ENCODE results near the gene ZFHX3.

Gene ZFHX3

GRCh38 chr16:72927199-72928089 is 120.5 kb downstream of the ZFHX3 start:
- Histone ChIP-seq H3K27me3 (ENCODE audit: insufficient read depth, low read length) (no peaks in the 10 kb centered on the region), H2AFZ (ENCODE audit: low read depth, low read length) (no peak overlapping the region), H3K36me3 (ENCODE audit: insufficient read depth, low read length) (no peaks in the 10 kb centered on the region), H3K4me1 (ENCODE audit: insufficient read depth, low read length) (peaks cover 28% of the 10 kb centered on the region), H3K9me3 (ENCODE audit: low read length) (no peaks in the 10 kb centered on the region), H3K4me3 (ENCODE audit: low read length) (no peak overlapping the region)

GRCh38 chr16:72926177-72927070 is 121.5 kb downstream of the ZFHX3 start:
- Histone ChIP-seq H3K9me3 (ENCODE audit: low read length) (no peaks in the 10 kb centered on the region), H3K4me1 (ENCODE audit: insufficient read depth, low read length) (peaks cover 29% of the 10 kb centered on the region), H2AFZ (ENCODE audit: low read depth, low read length) (no peak overlapping the region), H3K36me3 (ENCODE audit: insufficient read depth, low read length) (no peaks in the 10 kb centered on the region), H3K27me3 (ENCODE audit: insufficient read depth, low read length) (no peaks in the 10 kb centered on the region), H3K4me3 (ENCODE audit: low read length) (no peak overlapping the region)

- Histone ChIP-seq H3K36me3 (ENCODE audit: insufficient read depth, low read length) (no peaks in the 10 kb centered on the region), H3K9me3 (ENCODE audit: low read length) (no peaks in the 10 kb centered on the region), H3K4me1 (ENCODE audit: insufficient read depth, low read length) (peaks cover 29% of the 10 kb centered on the region), H3K27me3 (ENCODE audit: insufficient read depth, low read length) (no peaks in the 10 kb centered on the region), H3K4me3 (ENCODE audit: low read length) (no peak overlapping the region), H2AFZ (ENCODE audit: low read depth, low read length) (no peak overlapping the region)
Observed at GRCh38 chr16:72925631-72925979, 122.3 kb downstream of the ZFHX3 start.

- Histone ChIP-seq H3K4me1 (ENCODE audit: insufficient read depth, low read length) (peaks cover 24% of the 10 kb centered on the region), H3K27me3 (ENCODE audit: insufficient read depth, low read length) (no peaks in the 10 kb centered on the region), H3K4me3 (ENCODE audit: low read length) (no peak overlapping the region), H3K9me3 (ENCODE audit: low read length) (no peaks in the 10 kb centered on the region), H2AFZ (ENCODE audit: low read depth, low read length) (no peak overlapping the region), H3K36me3 (ENCODE audit: insufficient read depth, low read length) (no peaks in the 10 kb centered on the region)
Observed at GRCh38 chr16:72924927-72925630, 122.8 kb downstream of the ZFHX3 start.

- Histone ChIP-seq H3K4me1 (ENCODE audit: insufficient read depth, low read length) (peaks cover 24% of the 10 kb centered on the region), H3K9me3 (ENCODE audit: low read length) (no peaks in the 10 kb centered on the region), H3K27me3 (ENCODE audit: insufficient read depth, low read length) (no peaks in the 10 kb centered on the region), H3K36me3 (ENCODE audit: insufficient read depth, low read length) (no peaks in the 10 kb centered on the region), H2AFZ (ENCODE audit: low read depth, low read length) (no peak overlapping the region), H3K4me3 (ENCODE audit: low read length) (no peak overlapping the region)
Observed at GRCh38 chr16:72924537-72924926, 123.4 kb downstream of the ZFHX3 start.

- Histone ChIP-seq H3K4me3 (ENCODE audit: low read length) (no peak overlapping the region), H3K27me3 (ENCODE audit: insufficient read depth, low read length) (no peaks in the 10 kb centered on the region), H3K36me3 (ENCODE audit: insufficient read depth, low read length) (no peaks in the 10 kb centered on the region), H3K4me1 (ENCODE audit: insufficient read depth, low read length) (peaks cover 24% of the 10 kb centered on the region), H2AFZ (ENCODE audit: low read depth, low read length) (no peak overlapping the region), H3K9me3 (ENCODE audit: low read length) (no peaks in the 10 kb centered on the region)
Observed at GRCh38 chr16:72923757-72924156, 124.2 kb downstream of the ZFHX3 start.

- no peak overlapping the region for H2AFZ ChIP-seq (ENCODE audit: low read depth, low read length)
- H3K36me3 ChIP-seq (ENCODE audit: insufficient read depth, low read length), result no peaks in the 10 kb centered on the region
- no peak overlapping the region for H3K4me3 ChIP-seq (ENCODE audit: low read length)
- H3K4me1 ChIP-seq (ENCODE audit: insufficient read depth, low read length), result peaks cover 24% of the 10 kb centered on the region
- H3K27me3 ChIP-seq (ENCODE audit: insufficient read depth, low read length), result no peaks in the 10 kb centered on the region
- H3K9me3 ChIP-seq (ENCODE audit: low read length), result no peaks in the 10 kb centered on the region
Observed at GRCh38 chr16:72922714-72923113, 125.2 kb downstream of the ZFHX3 start.

- H3K36me3 ChIP-seq (ENCODE audit: insufficient read depth, low read length), result no peaks in the 10 kb centered on the region
- peak overlapping the region; percentile 5 for H3K4me3 ChIP-seq (ENCODE audit: low read length)
- H3K27me3 ChIP-seq (ENCODE audit: insufficient read depth, low read length), result no peaks in the 10 kb centered on the region
- peaks cover 24% of the 10 kb centered on the region for H3K4me1 ChIP-seq (ENCODE audit: insufficient read depth, low read length)
- no peak overlapping the region for H2AFZ ChIP-seq (ENCODE audit: low read depth, low read length)
- H3K9me3 ChIP-seq (ENCODE audit: low read length), result no peaks in the 10 kb centered on the region
Observed at GRCh38 chr16:72921620-72922019, 126.3 kb downstream of the ZFHX3 start.

- Histone ChIP-seq H2AFZ (ENCODE audit: low read depth, low read length) (no peak overlapping the region), H3K36me3 (ENCODE audit: insufficient read depth, low read length) (no peaks in the 10 kb centered on the region), H3K4me3 (ENCODE audit: low read length) (no peak overlapping the region), H3K9me3 (ENCODE audit: low read length) (no peaks in the 10 kb centered on the region), H3K4me1 (ENCODE audit: insufficient read depth, low read length) (peaks cover 24% of the 10 kb centered on the region), H3K27me3 (ENCODE audit: insufficient read depth, low read length) (no peaks in the 10 kb centered on the region)
Observed at GRCh38 chr16:72921106-72921505, 126.8 kb downstream of the ZFHX3 start.

GRCh38 chr16:72917051-72917450 is 130.9 kb downstream of the ZFHX3 start:
- Histone ChIP-seq H3K27me3 (ENCODE audit: insufficient read depth, low read length) (no peaks in the 10 kb centered on the region), H3K9me3 (ENCODE audit: low read length) (no peaks in the 10 kb centered on the region), H2AFZ (ENCODE audit: low read depth, low read length) (no peak overlapping the region), H3K4me3 (ENCODE audit: low read length) (no peak overlapping the region), H3K4me1 (ENCODE audit: insufficient read depth, low read length) (peaks cover 15% of the 10 kb centered on the region), H3K36me3 (ENCODE audit: insufficient read depth, low read length) (no peaks in the 10 kb centered on the region)

- Histone ChIP-seq H3K4me1 (ENCODE audit: insufficient read depth, low read length) (peaks cover 8% of the 10 kb centered on the region), H2AFZ (ENCODE audit: low read depth, low read length) (no peak overlapping the region), H3K27me3 (ENCODE audit: insufficient read depth, low read length) (no peaks in the 10 kb centered on the region), H3K4me3 (ENCODE audit: low read length) (no peak overlapping the region), H3K36me3 (ENCODE audit: insufficient read depth, low read length) (no peaks in the 10 kb centered on the region), H3K9me3 (ENCODE audit: low read length) (no peaks in the 10 kb centered on the region)
Observed at GRCh38 chr16:72915331-72915730, 132.6 kb downstream of the ZFHX3 start.

- H3K27me3 ChIP-seq (ENCODE audit: insufficient read depth, low read length), result no peaks in the 10 kb centered on the region
- H3K9me3 ChIP-seq (ENCODE audit: low read length), result no peaks in the 10 kb centered on the region
- no peaks in the 10 kb centered on the region for H3K36me3 ChIP-seq (ENCODE audit: insufficient read depth, low read length)
- peaks cover 10% of the 10 kb centered on the region for H3K4me1 ChIP-seq (ENCODE audit: insufficient read depth, low read length)
- H2AFZ ChIP-seq (ENCODE audit: low read depth, low read length), result no peak overlapping the region
- no peak overlapping the region for H3K4me3 ChIP-seq (ENCODE audit: low read length)
Observed at GRCh38 chr16:72913551-72913950, 134.4 kb downstream of the ZFHX3 start.

GRCh38 chr16:72911971-72912370 is 136.0 kb downstream of the ZFHX3 start:
- Histone ChIP-seq H3K4me3 (ENCODE audit: low read length) (no peak overlapping the region), H3K27me3 (ENCODE audit: insufficient read depth, low read length) (no peaks in the 10 kb centered on the region), H2AFZ (ENCODE audit: low read depth, low read length) (no peak overlapping the region), H3K4me1 (ENCODE audit: insufficient read depth, low read length) (peaks cover 10% of the 10 kb centered on the region), H3K36me3 (ENCODE audit: insufficient read depth, low read length) (no peaks in the 10 kb centered on the region), H3K9me3 (ENCODE audit: low read length) (no peaks in the 10 kb centered on the region)

Data from neuron (in vitro differentiated cells).